Measurements from ENCODE around the gene RAB33A. TPM values are rescaled to one million over a fixed set of nuclear protein-coding genes. Genes with fewer than 3 reads are reported as not detected.

RAB33A gene
- total and polyA plus RNA-seq, 9 of the 15 experiments (the other 6 are each of a cell fraction or from before 2014, with no cell fraction given): 0.04 to 0.20 (median 0.06) TPM; not detected in 4

DNA sequence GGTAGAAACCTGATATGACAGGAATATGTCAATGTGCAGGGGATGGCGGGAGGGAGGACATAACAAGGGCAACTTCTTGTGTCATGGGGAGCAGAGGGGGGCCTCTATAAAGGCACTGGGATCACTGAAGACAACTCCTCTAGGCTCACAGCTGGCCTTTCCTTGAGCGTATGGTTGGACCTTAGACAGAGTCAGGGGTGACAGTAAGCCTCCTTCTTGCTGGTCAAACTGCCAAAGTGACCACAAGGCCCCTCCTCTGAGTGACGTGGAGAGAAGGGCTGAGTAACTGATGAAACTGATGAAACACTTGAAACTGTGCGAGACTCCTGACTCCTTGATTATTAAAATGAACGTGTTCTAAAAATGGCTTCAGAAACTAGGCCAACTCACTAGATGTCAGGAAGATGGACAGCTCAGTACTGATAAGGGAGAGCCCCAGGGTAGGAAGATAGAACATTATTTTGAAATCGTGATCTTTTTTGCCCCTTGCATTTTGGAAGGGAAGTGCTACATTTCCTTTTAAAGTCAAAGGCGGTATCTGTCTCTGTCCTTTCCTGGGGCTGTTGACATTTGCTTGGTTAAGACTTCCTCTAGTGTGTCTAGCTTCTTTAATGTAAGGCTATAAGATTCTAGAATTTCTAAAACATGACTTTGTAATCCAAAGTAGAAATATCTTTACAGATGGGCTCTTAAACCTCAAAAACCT, 1.6 kb downstream of the RAB33A start (continued):
- TF ChIP-seq NCOA2 (IDR thresholded peaks at IDR 0.05; ENCODE audit: partially characterized antibody in 2 of 2): no peak
- no peak for TF ChIP-seq PTBP1 (IDR thresholded peaks at IDR 0.05; ENCODE audit: low read depth, low read length)
- no peak for TF ChIP-seq ZNF3 (CRISPR knock-in tag; IDR thresholded peaks at IDR 0.05)
- TF ChIP-seq NFIC (IDR thresholded peaks at IDR 0.05): peak; percentile 11; the same call in 1 of the 2 replicates
- no peak for TF ChIP-seq ZNF239 (CRISPR knock-in tag; IDR thresholded peaks at IDR 0.05)
- TF ChIP-seq ZNF408 (CRISPR knock-in tag; IDR thresholded peaks at IDR 0.05; ENCODE audit: low read depth): no peak
- no peak for TF ChIP-seq MIER1 (IDR thresholded peaks at IDR 0.05; ENCODE audit: low read depth)
- TF ChIP-seq, protein P1, sequence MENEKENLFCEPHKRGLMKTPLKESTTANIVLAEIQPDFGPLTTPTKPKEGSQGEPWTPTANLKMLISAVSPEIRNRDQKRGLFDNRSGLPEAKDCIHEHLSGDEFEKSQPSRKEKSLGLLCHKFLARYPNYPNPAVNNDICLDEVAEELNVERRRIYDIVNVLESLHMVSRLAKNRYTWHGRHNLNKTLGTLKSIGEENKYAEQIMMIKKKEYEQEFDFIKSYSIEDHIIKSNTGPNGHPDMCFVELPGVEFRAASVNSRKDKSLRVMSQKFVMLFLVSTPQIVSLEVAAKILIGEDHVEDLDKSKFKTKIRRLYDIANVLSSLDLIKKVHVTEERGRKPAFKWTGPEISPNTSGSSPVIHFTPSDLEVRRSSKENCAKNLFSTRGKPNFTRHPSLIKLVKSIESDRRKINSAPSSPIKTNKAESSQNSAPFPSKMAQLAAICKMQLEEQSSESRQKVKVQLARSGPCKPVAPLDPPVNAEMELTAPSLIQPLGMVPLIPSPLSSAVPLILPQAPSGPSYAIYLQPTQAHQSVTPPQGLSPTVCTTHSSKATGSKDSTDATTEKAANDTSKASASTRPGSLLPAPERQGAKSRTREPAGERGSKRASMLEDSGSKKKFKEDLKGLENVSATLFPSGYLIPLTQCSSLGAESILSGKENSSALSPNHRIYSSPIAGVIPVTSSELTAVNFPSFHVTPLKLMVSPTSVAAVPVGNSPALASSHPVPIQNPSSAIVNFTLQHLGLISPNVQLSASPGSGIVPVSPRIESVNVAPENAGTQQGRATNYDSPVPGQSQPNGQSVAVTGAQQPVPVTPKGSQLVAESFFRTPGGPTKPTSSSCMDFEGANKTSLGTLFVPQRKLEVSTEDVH (IDR thresholded peaks at IDR 0.05; ENCODE audit: low read depth, partially characterized antibody): no peak
- no peak for TF ChIP-seq PHF20 (IDR thresholded peaks at IDR 0.05; ENCODE audit: partially characterized antibody)
- TF ChIP-seq NCOA4 (IDR thresholded peaks at IDR 0.05; ENCODE audit: partially characterized antibody): no peak
- TF ChIP-seq SOX6 (IDR thresholded peaks at IDR 0.05): peak; percentile 70
- TF ChIP-seq PHTF2 (CRISPR knock-in tag; IDR thresholded peaks at IDR 0.05): no peak
- no peak for TF ChIP-seq RBM17 (IDR thresholded peaks at IDR 0.05; ENCODE audit: borderline replicate concordance, low read depth, low read length)
- no peak for TF ChIP-seq E2F3 (CRISPR knock-in tag; IDR thresholded peaks at IDR 0.05)
- peak; percentile 54 for TF ChIP-seq CCNT2 (IDR thresholded peaks at IDR 0.05; ENCODE audit: borderline replicate concordance, extremely low read depth, insufficient read length, low read depth, low read length)
- TF ChIP-seq MTA1 (IDR thresholded peaks at IDR 0.05; ENCODE audit: borderline replicate concordance): 0 out of 2 replicates have a peak, but pooled peaks have one; percentile 4
- peak; percentile 74 for TF ChIP-seq SMARCA4 (IDR thresholded peaks at IDR 0.05)
- no peak for TF ChIP-seq ZNF23 (CRISPR knock-in tag; IDR thresholded peaks at IDR 0.05)
- TF ChIP-seq FOSL1 (tag; conservative IDR thresholded peaks at IDR 0.05): peak; percentile 69
- TF ChIP-seq, protein P2, sequence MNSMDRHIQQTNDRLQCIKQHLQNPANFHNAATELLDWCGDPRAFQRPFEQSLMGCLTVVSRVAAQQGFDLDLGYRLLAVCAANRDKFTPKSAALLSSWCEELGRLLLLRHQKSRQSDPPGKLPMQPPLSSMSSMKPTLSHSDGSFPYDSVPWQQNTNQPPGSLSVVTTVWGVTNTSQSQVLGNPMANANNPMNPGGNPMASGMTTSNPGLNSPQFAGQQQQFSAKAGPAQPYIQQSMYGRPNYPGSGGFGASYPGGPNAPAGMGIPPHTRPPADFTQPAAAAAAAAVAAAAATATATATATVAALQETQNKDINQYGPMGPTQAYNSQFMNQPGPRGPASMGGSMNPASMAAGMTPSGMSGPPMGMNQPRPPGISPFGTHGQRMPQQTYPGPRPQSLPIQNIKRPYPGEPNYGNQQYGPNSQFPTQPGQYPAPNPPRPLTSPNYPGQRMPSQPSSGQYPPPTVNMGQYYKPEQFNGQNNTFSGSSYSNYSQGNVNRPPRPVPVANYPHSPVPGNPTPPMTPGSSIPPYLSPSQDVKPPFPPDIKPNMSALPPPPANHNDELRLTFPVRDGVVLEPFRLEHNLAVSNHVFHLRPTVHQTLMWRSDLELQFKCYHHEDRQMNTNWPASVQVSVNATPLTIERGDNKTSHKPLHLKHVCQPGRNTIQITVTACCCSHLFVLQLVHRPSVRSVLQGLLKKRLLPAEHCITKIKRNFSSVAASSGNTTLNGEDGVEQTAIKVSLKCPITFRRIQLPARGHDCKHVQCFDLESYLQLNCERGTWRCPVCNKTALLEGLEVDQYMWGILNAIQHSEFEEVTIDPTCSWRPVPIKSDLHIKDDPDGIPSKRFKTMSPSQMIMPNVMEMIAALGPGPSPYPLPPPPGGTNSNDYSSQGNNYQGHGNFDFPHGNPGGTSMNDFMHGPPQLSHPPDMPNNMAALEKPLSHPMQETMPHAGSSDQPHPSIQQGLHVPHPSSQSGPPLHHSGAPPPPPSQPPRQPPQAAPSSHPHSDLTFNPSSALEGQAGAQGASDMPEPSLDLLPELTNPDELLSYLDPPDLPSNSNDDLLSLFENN (IDR thresholded peaks at IDR 0.05; ENCODE audit: low read depth in 2 of 2, low read length in 2 of 2): 0 out of 4 replicates have a peak, but pooled peaks of 1 of the 2 experiments have one; percentile 30
- TF ChIP-seq ETS2 (tag; IDR thresholded peaks at IDR 0.05; ENCODE audit: borderline replicate concordance, poor library complexity, severe bottlenecking): no peak
- TF ChIP-seq ZNF175 (CRISPR knock-in tag; IDR thresholded peaks at IDR 0.05; ENCODE audit: low read depth): peak; percentile 8; the same call in 1 of the 2 replicates
- TF ChIP-seq SP1 (CRISPR knock-in tag; IDR thresholded peaks at IDR 0.05): peak; percentile 58; the same call in 1 of the 2 replicates
- no peak for TF ChIP-seq HMG20A (CRISPR knock-in tag; conservative IDR thresholded peaks at IDR 0.05)

Measured in K562 (cell line).